RWPE1 (cell line): ENCODE measurements around the gene PLCL1.

Experiments used
- CTCF ChIA-PET: fragments of 350-600 bp; sonication (Branson Sonifier 250); formaldehyde crosslinking; extraction: SDS; loops from one replicate; lab custom pipeline; 2021; lab: Yijun Ruan, JAX
- POLR2A ChIA-PET: fragments of 400-600 bp; formaldehyde crosslinking; extraction: SDS; loops from one replicate; lab custom pipeline; 2020; ENCODE audit warnings: antibody characterized with exemption; ENCODE audit not compliant: low non-redundant PET; lab: Yijun Ruan, JAX
- DNase-seq: peaks from one replicate; pipeline ENCODE4 v3.0.0; 2012; ENCODE audit warnings: low spot score
- H3K27ac ChIP-seq: fragments of 450-650 bp; 2 replicates; pipeline ENCODE4 v1.5.1; 2017
- TF ChIP-seq, protein P1 (sequence below): fragments of 450-650 bp; conservative IDR thresholded peaks from 2 replicates; pipeline ENCODE4 v1.5.1; 2017; ENCODE audit warnings: low read depth, mild to moderate bottlenecking

Gene PLCL1

DNA sequence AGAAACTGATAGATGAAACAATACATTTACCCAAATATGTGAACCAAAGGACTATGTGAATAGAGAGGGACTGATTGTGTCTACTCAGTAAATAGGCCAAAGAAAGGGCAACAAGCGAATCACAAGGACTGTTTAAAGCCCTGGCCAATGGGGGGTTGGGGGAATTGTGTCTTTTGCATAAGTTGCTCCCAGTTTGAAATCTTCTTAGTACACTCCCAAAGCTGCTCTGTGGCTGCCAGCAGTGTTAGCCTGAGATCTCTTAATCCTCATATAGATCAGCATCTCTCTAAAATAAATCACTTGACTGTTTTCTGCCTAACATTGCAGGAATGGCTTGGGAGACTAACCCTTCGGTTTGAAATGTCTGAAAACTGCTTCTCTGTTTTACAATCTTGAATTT, 236.4 kb downstream of the PLCL1 start:
- ChIA-PET CTCF (no interaction called here), POLR2A (no interaction called here)

DNA sequence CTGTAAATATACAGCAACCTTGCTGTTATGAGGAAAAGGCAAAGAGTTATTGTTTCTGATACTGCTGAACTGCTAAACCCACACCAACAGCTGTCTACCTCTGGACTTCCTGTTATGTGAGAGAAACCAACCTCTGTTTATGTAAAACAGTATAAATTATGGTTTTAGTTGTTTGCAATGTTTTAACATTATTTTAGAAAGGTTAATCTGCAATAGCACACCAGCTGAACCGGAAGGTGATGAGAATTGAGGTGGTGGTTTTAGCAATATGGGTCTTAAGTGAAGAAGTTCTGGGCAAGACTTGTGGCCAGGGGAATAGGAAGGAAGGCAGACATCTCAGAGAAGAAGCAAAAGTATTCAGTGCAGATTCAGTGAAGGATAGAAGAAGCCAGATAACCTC, 237.8 kb downstream of the PLCL1 start:
- no peak for DNase-seq
- CTCF ChIA-PET = no interaction called here

More for the DNA sequence above, 236.4 kb downstream of the PLCL1 start:
- TF ChIP-seq, protein P1, sequence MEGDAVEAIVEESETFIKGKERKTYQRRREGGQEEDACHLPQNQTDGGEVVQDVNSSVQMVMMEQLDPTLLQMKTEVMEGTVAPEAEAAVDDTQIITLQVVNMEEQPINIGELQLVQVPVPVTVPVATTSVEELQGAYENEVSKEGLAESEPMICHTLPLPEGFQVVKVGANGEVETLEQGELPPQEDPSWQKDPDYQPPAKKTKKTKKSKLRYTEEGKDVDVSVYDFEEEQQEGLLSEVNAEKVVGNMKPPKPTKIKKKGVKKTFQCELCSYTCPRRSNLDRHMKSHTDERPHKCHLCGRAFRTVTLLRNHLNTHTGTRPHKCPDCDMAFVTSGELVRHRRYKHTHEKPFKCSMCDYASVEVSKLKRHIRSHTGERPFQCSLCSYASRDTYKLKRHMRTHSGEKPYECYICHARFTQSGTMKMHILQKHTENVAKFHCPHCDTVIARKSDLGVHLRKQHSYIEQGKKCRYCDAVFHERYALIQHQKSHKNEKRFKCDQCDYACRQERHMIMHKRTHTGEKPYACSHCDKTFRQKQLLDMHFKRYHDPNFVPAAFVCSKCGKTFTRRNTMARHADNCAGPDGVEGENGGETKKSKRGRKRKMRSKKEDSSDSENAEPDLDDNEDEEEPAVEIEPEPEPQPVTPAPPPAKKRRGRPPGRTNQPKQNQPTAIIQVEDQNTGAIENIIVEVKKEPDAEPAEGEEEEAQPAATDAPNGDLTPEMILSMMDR = no peak
- DNase-seq = no peak
- no peak overlapping the region for H3K27ac ChIP-seq

DNA sequence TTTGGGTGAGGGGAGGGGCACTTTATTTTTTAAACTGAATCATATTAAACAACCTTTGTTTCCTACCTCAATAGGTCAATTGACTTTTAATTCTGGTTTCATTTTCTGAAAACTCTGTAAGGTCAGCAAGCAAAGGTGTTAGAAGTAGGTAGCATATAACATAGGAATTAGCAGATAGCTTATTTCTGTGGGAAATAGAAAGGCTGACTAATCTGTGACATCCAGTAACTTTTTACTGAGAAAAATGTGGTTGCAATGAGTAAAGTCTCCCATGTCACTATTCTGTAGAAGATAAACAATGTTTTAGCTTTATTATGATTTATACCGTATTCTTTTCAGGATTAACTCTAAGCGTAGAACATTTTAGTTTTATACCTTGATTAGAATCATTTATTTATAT, 240.4 kb downstream of the PLCL1 start:
- no peak for DNase-seq
- TF ChIP-seq, protein P1 = no peak
- H3K27ac ChIP-seq = no peak overlapping the region
- ChIA-PET CTCF (no interaction called here), POLR2A (no interaction called here)

More for the DNA sequence above, 237.8 kb downstream of the PLCL1 start:
- POLR2A ChIA-PET = no interaction called here
- no peak overlapping the region for H3K27ac ChIP-seq
- TF ChIP-seq, protein P1 = no peak

DNA sequence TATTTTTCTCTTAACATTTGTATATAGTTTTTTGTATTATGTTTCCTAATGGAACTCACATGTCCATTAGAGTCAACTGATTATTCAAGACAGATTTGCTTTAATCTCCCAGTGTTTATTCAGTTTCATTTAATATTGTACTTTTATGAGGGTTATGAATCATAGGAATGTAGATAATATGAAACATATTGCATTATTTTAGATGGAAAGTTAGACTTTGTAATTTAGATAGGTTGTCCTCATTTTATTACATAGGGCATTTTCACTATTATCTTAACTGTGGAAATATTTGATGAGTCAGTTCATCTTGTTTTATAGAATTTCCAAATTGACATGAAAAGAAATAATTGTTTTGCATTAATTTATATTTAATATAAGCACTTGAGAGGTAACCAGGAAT, 240.8 kb downstream of the PLCL1 start:
- TF ChIP-seq, protein P1 = no peak
- no peak for DNase-seq
- ChIA-PET CTCF (no interaction called here), POLR2A (no interaction called here)
- H3K27ac ChIP-seq = no peak overlapping the region

DNA sequence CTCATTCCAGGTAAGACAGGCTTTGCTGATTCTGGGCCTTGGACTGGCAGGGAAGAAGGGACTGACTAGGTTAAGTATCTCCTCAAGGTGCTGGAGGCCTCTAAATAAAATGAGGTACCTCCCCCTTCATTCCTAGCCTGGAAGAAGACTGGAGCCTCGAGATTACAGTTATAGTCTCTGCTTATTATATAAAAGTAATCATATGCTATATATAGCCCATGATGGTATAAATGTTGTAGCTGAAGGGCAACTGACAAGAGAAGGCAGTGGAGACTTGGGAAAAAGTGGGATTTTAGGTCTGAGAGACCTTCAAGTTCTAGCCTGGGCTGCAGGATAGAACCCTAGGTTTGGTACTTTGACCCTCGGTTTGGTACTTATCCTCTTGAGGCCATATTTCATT, 248.3 kb downstream of the PLCL1 start:
- ChIA-PET POLR2A (no interaction called here), CTCF (interaction anchor here (0.7 kb wide), 2 partner anchors 13 to 244 kb away, joined by 4 read pairs; no protein-coding TSS in a partner anchor)
- TF ChIP-seq, protein P1 = no peak
- no peak overlapping the region for H3K27ac ChIP-seq
- DNase-seq = no peak

DNA sequence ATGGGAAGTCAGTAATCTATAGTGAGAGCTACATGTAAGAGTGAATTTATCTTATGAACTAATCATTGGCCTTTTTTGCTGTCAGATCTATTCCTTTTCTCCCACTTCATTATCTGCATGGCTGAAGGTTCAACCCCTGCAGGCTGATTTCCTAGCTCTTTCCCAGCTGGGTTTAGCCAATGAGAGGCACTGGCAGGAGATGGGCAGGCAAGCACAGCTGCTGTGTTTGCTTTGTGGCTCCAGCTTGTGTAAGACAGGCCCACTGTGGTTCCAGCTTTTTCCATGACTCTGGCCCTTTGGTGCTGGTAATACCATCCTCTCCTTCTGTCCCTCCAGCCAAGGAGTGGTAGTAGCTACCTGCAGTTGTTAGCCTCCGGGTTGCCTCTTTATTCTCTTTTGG, 248.8 kb downstream of the PLCL1 start:
- H3K27ac ChIP-seq = no peak overlapping the region
- POLR2A ChIA-PET = no interaction called here
- CTCF ChIA-PET = interaction anchor here (0.7 to 1.1 kb wide), 2 partner anchors 14 to 151 kb away, joined by 3 to 4 read pairs; no protein-coding TSS in a partner anchor
- TF ChIP-seq, protein P1 = no peak
- no peak for DNase-seq
